Measurements from ENCODE around the gene LHFPL2. TPM values are rescaled to one million over a fixed set of nuclear protein-coding genes. Genes with fewer than 3 reads are reported as not detected.

LHFPL2 gene
- total and polyA plus RNA-seq, 2 experiments from 2014 or later = 10.6 to 50.8 TPM

DNA sequence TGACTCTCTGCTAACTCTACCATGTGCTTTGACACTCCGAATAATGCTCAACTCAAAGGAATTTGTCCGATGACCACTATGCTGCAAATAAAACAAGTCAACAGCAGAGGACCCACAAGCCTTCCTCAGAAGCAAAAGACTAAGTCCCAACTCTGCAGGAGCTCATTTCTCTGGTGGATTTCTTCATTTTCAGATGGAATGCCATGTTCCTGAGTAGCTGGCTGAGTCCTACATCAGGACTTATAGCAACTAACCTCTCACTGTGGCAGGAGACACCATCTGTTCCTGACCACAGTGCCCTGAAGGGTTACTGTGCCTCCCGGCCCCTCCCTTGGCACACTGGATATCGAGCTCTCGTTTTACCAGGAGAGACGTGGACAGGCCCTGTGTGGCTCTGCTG, 20.8 kb downstream of the LHFPL2 start:
- peaks cover 81% of the 10 kb centered on the region for H3K36me3 Mint-ChIP-seq (ENCODE audit: low read depth)
- Histone ChIP-seq H3K79me2 (replicated peaks; ENCODE audit: insufficient read depth) (peaks cover 94% of the 10 kb centered on the region), H3K36me3 (ENCODE audit: insufficient read depth) (peaks cover 27% of the 10 kb centered on the region)

More for the DNA sequence above, 20.8 kb downstream of the LHFPL2 start:
- Mint-ChIP-seq H3K4me3 (no peak overlapping the region), H3K4me1 (peaks cover 25% of the 10 kb centered on the region), H3K27ac (no peak overlapping the region), H3K27me3 (ENCODE audit: insufficient read depth, low read depth, poor library complexity) (peaks cover 4% of the 10 kb centered on the region), H3K9me3 (no peaks in the 10 kb centered on the region; the same call in 2 of the 3 replicates)
- Histone ChIP-seq H3K27me3 (ENCODE audit: insufficient read depth) (no peaks in the 10 kb centered on the region), H3F3A (replicated peaks; ENCODE audit: low read depth) (no peaks in the 10 kb centered on the region), H3K9me2 (ENCODE audit: insufficient read depth) (no peaks in the 10 kb centered on the region), H3K4me1 (ENCODE audit: insufficient read depth) (no peaks in the 10 kb centered on the region), H3K4me2 (no peak overlapping the region), H3K4me3 (no peak overlapping the region), H2AFZ (no peak overlapping the region), H4K20me1 (replicated peaks; ENCODE audit: insufficient read depth) (peaks cover 64% of the 10 kb centered on the region), H3K27ac (ENCODE audit: low read depth) (peak overlapping the region; percentile 45; the same call in 1 of the 2 replicates)
- TF ChIP-seq, protein P1, sequence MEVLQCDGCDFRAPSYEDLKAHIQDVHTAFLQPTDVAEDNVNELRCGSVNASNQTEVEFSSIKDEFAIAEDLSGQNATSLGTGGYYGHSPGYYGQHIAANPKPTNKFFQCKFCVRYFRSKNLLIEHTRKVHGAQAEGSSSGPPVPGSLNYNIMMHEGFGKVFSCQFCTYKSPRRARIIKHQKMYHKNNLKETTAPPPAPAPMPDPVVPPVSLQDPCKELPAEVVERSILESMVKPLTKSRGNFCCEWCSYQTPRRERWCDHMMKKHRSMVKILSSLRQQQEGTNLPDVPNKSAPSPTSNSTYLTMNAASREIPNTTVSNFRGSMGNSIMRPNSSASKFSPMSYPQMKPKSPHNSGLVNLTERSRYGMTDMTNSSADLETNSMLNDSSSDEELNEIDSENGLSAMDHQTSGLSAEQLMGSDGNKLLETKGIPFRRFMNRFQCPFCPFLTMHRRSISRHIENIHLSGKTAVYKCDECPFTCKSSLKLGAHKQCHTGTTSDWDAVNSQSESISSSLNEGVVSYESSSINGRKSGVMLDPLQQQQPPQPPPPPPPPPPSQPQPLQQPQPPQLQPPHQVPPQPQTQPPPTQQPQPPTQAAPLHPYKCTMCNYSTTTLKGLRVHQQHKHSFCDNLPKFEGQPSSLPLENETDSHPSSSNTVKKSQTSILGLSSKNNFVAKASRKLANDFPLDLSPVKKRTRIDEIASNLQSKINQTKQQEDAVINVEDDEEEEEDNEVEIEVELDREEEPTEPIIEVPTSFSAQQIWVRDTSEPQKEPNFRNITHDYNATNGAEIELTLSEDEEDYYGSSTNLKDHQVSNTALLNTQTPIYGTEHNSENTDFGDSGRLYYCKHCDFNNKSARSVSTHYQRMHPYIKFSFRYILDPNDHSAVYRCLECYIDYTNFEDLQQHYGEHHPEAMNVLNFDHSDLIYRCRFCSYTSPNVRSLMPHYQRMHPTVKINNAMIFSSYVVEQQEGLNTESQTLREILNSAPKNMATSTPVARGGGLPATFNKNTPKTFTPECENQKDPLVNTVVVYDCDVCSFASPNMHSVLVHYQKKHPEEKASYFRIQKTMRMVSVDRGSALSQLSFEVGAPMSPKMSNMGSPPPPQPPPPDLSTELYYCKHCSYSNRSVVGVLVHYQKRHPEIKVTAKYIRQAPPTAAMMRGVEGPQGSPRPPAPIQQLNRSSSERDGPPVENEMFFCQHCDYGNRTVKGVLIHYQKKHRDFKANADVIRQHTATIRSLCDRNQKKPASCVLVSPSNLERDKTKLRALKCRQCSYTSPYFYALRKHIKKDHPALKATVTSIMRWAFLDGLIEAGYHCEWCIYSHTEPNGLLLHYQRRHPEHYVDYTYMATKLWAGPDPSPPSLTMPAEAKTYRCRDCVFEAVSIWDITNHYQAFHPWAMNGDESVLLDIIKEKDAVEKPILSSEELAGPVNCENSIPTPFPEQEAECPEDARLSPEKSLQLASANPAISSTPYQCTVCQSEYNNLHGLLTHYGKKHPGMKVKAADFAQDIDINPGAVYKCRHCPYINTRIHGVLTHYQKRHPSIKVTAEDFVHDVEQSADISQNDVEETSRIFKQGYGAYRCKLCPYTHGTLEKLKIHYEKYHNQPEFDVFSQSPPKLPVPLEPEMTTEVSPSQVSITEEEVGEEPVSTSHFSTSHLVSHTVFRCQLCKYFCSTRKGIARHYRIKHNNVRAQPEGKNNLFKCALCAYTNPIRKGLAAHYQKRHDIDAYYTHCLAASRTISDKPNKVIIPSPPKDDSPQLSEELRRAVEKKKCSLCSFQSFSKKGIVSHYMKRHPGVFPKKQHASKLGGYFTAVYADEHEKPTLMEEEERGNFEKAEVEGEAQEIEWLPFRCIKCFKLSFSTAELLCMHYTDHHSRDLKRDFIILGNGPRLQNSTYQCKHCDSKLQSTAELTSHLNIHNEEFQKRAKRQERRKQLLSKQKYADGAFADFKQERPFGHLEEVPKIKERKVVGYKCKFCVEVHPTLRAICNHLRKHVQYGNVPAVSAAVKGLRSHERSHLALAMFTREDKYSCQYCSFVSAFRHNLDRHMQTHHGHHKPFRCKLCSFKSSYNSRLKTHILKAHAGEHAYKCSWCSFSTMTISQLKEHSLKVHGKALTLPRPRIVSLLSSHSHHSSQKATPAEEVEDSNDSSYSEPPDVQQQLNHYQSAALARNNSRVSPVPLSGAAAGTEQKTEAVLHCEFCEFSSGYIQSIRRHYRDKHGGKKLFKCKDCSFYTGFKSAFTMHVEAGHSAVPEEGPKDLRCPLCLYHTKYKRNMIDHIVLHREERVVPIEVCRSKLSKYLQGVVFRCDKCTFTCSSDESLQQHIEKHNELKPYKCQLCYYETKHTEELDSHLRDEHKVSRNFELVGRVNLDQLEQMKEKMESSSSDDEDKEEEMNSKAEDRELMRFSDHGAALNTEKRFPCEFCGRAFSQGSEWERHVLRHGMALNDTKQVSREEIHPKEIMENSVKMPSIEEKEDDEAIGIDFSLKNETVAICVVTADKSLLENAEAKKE (CRISPR knock-in tag; IDR thresholded peaks at IDR 0.05) = no peak
- ATAC-seq (no peak), DNase-seq (ENCODE audit: low spot score) (no peak)
